Keratinocyte (primary cell): ENCODE data around the gene FBXW7. TPM values are rescaled to one million over a fixed set of nuclear protein-coding genes. Genes with fewer than 3 reads are reported as not detected.

Source experiments
- DNase-seq: peaks from one replicate; pipeline ENCODE4 v3.0.0-alpha.2; 2011; ENCODE audit warnings: low read depth, missing footprints, low spot score
- FAIRE-seq: peaks from 2 replicates; lab custom pipeline; 2011; peaks lifted over from hg19 to GRCh38; lab: Jason Lieb, UNC
- H2AFZ ChIP-seq: 2 replicates; pipeline ENCODE4 v1.6.0; 2012; ENCODE audit warnings: low read length, control low read depth, inconsistent platforms; ENCODE audit not compliant: control insufficient read depth
- H3K27ac ChIP-seq: 2 replicates; pipeline ENCODE4 v1.5.1; 2011; ENCODE audit warnings: low read length; ENCODE audit not compliant: control insufficient read depth, insufficient read depth
- H3K27me3 ChIP-seq: 3 replicates; pipeline ENCODE4 v1.6.0; 2011; ENCODE audit warnings: low read length; ENCODE audit not compliant: control insufficient read depth, insufficient read depth; ENCODE audit errors: extremely low read depth
- H3K36me3 ChIP-seq, 2 experiments: 2 replicates in 1 of 2; 3 replicates in 1 of 2; pipeline ENCODE4 v1.5.1; 2011; ENCODE audit warnings: low read length in 2 of 2, mild to moderate bottlenecking in 1 of 2; ENCODE audit not compliant: control insufficient read depth in 2 of 2, insufficient read depth in 2 of 2; ENCODE audit errors: extremely low read depth in 1 of 2
- H3K4me1 ChIP-seq: 3 replicates; pipeline ENCODE4 v1.5.1; 2011; ENCODE audit warnings: low read length; ENCODE audit not compliant: control insufficient read depth, insufficient read depth; ENCODE audit errors: extremely low read depth
- H3K4me2 ChIP-seq: 3 replicates; pipeline ENCODE4 v1.6.0; 2011; ENCODE audit warnings: low read depth, low read length; ENCODE audit not compliant: control insufficient read depth, insufficient read depth; ENCODE audit errors: extremely low read depth
- H3K4me3 ChIP-seq, 3 experiments: fragments of 200-600 bp in 1 of 3; sonication (generic) in 1 of 3; 2 replicates in 2 of 3; 3 replicates in 1 of 3; pipeline ENCODE4 v1.5.1; 2011 to 2016; ENCODE audit warnings: low read length in 3 of 3, mild to moderate bottlenecking in 3 of 3, control low read depth in 2 of 3, inconsistent platforms in 1 of 3, low read depth in 1 of 3, mixed read lengths in 1 of 3, mixed run types in 1 of 3, moderate library complexity in 1 of 3; ENCODE audit not compliant: control insufficient read depth in 2 of 3, insufficient read depth in 2 of 3; ENCODE audit errors: extremely low read depth in 1 of 3
- H3K79me2 ChIP-seq: 2 replicates; pipeline ENCODE4 v1.6.0; 2012; ENCODE audit warnings: low read length; ENCODE audit not compliant: control insufficient read depth, insufficient read depth
- H3K9ac ChIP-seq: 3 replicates; pipeline ENCODE4 v1.6.0; 2011; ENCODE audit warnings: low read length; ENCODE audit not compliant: control insufficient read depth, insufficient read depth; ENCODE audit errors: extremely low read depth
- H3K9me1 ChIP-seq: 3 replicates; pipeline ENCODE4 v1.6.0; 2011; ENCODE audit warnings: low read length; ENCODE audit not compliant: control insufficient read depth, insufficient read depth; ENCODE audit errors: extremely low read depth
- H3K9me3 ChIP-seq: 2 replicates; pipeline ENCODE4 v1.5.1; 2012; ENCODE audit warnings: low read depth, low read length; ENCODE audit not compliant: control insufficient read depth
- H4K20me1 ChIP-seq: 3 replicates; pipeline ENCODE4 v1.6.0; 2011; ENCODE audit warnings: low read length; ENCODE audit not compliant: control insufficient read depth, insufficient read depth; ENCODE audit errors: extremely low read depth
- CTCF ChIP-seq, 3 experiments: IDR thresholded peaks in 1 of 3; conservative IDR thresholded peaks in 1 of 3; optimal IDR thresholded peaks in 1 of 3; 2 replicates in 2 of 3; 3 replicates in 1 of 3; pipeline versions ENCODE3 to v1.5.1; 2011; ENCODE audit warnings: low read length in 3 of 3, mild to moderate bottlenecking in 3 of 3, moderate library complexity in 2 of 3, control low read depth in 1 of 3, inconsistent platforms in 1 of 3; ENCODE audit not compliant: insufficient read depth in 2 of 3; ENCODE audit errors: extremely low read depth in 1 of 3
- EZH2 ChIP-seq: IDR thresholded peaks from one replicate; pipeline ENCODE4 v1.6.1; 2012; ENCODE audit warnings: inconsistent platforms, mild to moderate bottlenecking, low read length, moderate library complexity
- dilution Hi-C: fragments of 300-500 bp; cut with MboI; formaldehyde crosslinking; loops from one replicate; pipeline ENCODE4 v1.7.0; 2020; ENCODE audit warnings: low sequenced_read_pairs; ENCODE audit not compliant: extremely low pct_ligation_motif_present
- polyA plus RNA-seq, 5 experiments: library from polyadenylated mRNA; depleted of rRNA in 3 of 5; stranded (reverse) in 3 of 5; stranded (forward) in 1 of 5; unstranded in 1 of 5; fragments of >200 nt; gene quantifications; 1 replicate in 1 of 5; 2 replicates in 3 of 5; 3 replicates in 1 of 5; pipeline versions ENCODE4 v1.2.1 to v1.2.3, GENCODE V29; 2011 to 2012; ENCODE audit warnings: missing spikeins in 2 of 5, low read depth in 1 of 5, low replicate concordance in 1 of 5

The FBXW7 gene
- polyA plus RNA-seq, 1 donor (not counting 4 experiments of a cell fraction or from before 2014, with no cell fraction given): 39.6 TPM

- H3K9ac ChIP-seq: no peak overlapping the region
- TF ChIP-seq CTCF (optimal IDR thresholded peaks at IDR 0.05 in 1 of 3, IDR thresholded peaks at IDR 0.05 in 1 of 3, conservative IDR thresholded peaks at IDR 0.05 in 1 of 3; ENCODE audit: extremely low read depth in 1 of 3, insufficient read depth in 2 of 3, low read length in 3 of 3): peak in 2 of 3 experiments; percentile 58 to 66
- no peak for TF ChIP-seq EZH2
- no peaks in the 10 kb centered on the region for H3K4me1 ChIP-seq
- peaks cover 53% of the 10 kb centered on the region for H3K79me2 ChIP-seq
- no peaks in the 10 kb centered on the region for H3K36me3 ChIP-seq
- peak; percentile 87 for FAIRE-seq
- no peak overlapping the region for H3K27ac ChIP-seq
- DNase-seq: peak; percentile 93
- H3K9me1 ChIP-seq: peaks cover 2% of the 10 kb centered on the region
- H3K4me2 ChIP-seq: no peak overlapping the region
- dilution Hi-C loops: no loop called here
- H3K27me3 ChIP-seq: no peaks in the 10 kb centered on the region
- no peaks in the 10 kb centered on the region for H3K9me3 ChIP-seq
- H2AFZ ChIP-seq: no peak overlapping the region
- peaks cover 19% of the 10 kb centered on the region for H4K20me1 ChIP-seq
- H3K4me3 ChIP-seq: no peak overlapping the region
These were observed 35.0 kb downstream of the FBXW7 start for GRCh38 chr4:152500800-152501434.

- H3K9ac ChIP-seq: no peak overlapping the region
- FAIRE-seq: no peak
- TF ChIP-seq EZH2: no peak
- TF ChIP-seq CTCF (optimal IDR thresholded peaks at IDR 0.05 in 1 of 3, IDR thresholded peaks at IDR 0.05 in 1 of 3, conservative IDR thresholded peaks at IDR 0.05 in 1 of 3; ENCODE audit: extremely low read depth in 1 of 3, insufficient read depth in 2 of 3, low read length in 3 of 3): no peak
These were observed 35.6 kb downstream of the FBXW7 start for GRCh38 chr4:152500275-152500674.

More at GRCh38 chr4:152500275-152500674, 35.6 kb downstream of the FBXW7 start:
- peaks cover 19% of the 10 kb centered on the region for H4K20me1 ChIP-seq
- no peak overlapping the region for H3K27ac ChIP-seq
- H3K27me3 ChIP-seq: no peaks in the 10 kb centered on the region
- H3K36me3 ChIP-seq: no peaks in the 10 kb centered on the region
- no peak for DNase-seq
- H2AFZ ChIP-seq: no peak overlapping the region
- no peak overlapping the region for H3K4me3 ChIP-seq
- dilution Hi-C loops: no loop called here
- no peak overlapping the region for H3K4me2 ChIP-seq
- H3K79me2 ChIP-seq: peaks cover 54% of the 10 kb centered on the region
- H3K9me1 ChIP-seq: peaks cover 2% of the 10 kb centered on the region
- no peaks in the 10 kb centered on the region for H3K4me1 ChIP-seq
- H3K9me3 ChIP-seq: no peaks in the 10 kb centered on the region
